T-helper 9 cell (primary cell): ENCODE measurements around the gene KRT78.
"Not testable (repeated sequence)": the region's sequence is repeated elsewhere in the genome, so short reads cannot be mapped to it uniquely, and the experiment has no call there.

Experiments used
- DNase-seq: peaks from one replicate; pipeline ENCODE4 v3.0.0-alpha.2; 2020
- total RNA-seq, 2 donors: gene quantifications; one replicate each; lab custom pipeline; 2026; lab: John Stamatoyannopoulos, UW

The KRT78 gene
- 0 reads per million in 2 donors for total RNA-seq

- DNase-seq = no peak
Observed at GRCh38 chr12:52848661-52849255, at the start of gene KRT78. Gene KRT78, minus strand, starts transcription at chr12:52848994. Its CDS starts 64 bp downstream, at chr12:52848930.

GRCh38 chr12:52896190-52897100, 47.7 kb upstream of the KRT78 start:
- DNase-seq = no peak

DNA sequence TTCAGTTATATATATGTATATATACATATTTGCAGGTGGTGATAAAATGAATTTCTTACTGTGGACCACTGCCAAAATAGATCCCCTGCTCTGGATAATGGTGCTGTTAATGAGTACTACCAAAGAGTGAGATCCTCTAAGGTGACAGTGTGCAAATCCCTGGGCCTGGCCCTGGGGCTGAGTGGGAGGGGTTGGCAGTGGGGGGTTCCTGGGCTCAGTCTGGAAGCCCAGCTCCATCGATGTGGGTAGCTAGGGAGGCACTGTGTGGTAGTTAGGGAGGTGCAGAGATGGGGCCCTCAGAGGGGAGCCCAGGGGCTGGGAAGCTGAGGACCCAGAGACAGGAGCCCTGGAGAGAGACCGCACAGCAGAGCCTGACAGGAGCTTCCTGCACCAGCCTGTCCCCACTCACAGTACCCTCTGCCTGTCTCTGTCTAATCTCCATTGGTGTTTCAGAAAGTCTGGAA, 47.0 kb upstream of the KRT78 start:
- no peak for DNase-seq

DNA sequence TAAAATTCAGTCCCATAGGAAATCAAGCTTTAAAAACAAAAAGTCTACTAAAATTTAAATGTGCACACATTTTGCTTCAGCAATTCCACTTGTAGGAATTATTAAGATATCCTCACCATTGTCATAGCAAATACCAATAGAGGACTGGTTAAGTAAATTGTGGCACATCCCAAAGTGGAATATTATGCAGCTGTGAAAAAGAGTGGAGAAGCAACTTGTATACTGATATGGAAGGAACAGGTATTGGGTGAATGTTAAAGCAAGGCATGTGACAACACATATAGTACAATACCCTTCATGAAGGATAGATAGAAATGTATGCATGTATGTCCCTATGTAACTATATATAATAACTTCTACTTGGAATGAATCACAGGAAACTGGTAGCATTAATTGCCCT, 44.2 kb upstream of the KRT78 start:
- DNase-seq = no peak

DNA sequence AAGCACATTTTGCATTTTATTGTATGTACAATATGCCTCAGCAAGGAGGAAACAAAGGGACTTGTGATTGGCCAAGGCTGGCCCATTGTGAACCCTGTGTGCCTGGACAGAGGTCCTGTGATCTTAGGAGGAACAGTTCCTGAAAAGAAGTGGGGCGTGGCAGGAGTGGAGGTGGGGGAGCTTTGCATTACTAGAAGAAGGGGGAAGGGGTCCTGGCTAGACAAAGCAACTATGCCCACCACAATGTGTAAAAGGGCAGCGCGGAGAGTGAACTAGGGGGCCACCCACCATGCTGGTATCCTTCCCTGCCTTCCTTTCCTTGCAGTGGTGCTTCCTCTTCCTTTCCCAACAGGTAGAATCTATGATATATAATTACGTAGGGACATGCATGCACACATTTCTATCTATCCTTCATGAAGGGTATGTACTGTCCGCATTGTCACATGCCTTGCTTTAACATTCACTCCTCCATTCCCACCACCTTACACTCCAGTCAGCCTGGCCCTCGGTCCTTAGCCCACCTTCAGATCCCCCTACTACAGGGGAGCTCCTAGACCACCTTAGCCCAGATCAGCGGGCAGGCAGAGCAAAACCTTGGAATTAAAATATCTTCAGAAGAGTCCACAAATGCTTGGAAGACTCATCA, 43.5 kb upstream of the KRT78 start:
- no peak for DNase-seq

- no peak for DNase-seq
Observed at GRCh38 chr12:52891044-52891443, 42.2 kb upstream of the KRT78 start.

GRCh38 chr12:52890417-52890816, 41.6 kb upstream of the KRT78 start:
- no peak for DNase-seq

DNA sequence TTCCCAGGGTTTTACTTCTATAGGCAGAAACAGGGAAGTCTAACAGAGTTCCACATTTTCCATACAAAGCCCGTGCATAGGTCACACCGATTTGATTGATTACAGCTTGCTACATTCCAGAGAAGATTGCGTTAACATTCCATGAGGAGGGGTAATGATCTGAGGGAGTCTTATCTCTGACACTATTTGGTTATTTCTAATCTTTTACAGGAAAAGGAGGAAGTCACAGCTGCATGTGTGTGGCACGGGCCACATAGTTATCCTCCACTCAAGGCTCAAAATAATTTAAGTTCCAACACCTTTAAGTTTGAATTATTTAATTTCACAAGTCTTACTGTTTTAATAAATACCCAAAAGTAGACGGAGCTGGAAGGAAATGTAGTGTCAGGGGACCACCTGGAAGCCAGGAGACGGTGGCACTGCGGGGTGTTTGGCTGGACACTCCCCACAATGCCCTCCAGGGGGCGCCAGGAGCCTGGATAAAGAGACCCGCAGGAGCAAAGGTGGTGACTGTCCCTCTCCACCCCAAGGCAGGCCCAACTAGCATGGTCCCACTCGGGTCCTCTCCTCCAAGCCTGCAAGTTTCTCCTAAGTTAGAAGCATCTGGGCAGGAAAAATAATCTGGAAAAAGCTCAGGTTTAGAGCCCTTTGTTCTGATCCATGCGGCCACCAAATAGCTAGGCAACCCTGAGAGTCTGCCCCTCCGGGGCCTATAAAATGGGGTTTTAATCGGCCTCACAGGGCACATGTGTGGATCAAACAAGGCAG, 35.9 kb upstream of the KRT78 start:
- peak; percentile 72 for DNase-seq

DNA sequence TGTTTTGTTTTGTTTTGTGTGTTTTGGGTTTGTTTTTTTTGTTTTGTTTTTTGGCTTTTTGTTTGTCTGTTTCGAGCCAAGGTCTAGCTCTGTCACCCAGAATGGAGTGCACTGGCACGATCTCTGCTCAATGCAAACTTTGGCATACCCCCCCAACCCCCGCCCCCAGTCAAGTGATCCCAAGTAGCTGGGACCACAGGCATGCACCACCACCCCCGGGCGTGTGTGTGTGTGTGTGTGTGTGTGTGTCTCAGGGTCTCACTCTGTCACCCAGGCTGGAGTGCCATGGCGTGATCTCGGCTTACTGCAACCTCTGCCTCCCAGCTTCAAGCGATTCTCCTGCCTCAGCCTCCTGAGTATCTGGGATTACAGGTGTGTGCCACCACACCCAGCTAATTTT, 31.7 kb upstream of the KRT78 start:
- not testable (repeated sequence) for DNase-seq

- DNase-seq = peak; percentile 51
Observed at GRCh38 chr12:52879394-52880351, 30.9 kb upstream of the KRT78 start.

DNA sequence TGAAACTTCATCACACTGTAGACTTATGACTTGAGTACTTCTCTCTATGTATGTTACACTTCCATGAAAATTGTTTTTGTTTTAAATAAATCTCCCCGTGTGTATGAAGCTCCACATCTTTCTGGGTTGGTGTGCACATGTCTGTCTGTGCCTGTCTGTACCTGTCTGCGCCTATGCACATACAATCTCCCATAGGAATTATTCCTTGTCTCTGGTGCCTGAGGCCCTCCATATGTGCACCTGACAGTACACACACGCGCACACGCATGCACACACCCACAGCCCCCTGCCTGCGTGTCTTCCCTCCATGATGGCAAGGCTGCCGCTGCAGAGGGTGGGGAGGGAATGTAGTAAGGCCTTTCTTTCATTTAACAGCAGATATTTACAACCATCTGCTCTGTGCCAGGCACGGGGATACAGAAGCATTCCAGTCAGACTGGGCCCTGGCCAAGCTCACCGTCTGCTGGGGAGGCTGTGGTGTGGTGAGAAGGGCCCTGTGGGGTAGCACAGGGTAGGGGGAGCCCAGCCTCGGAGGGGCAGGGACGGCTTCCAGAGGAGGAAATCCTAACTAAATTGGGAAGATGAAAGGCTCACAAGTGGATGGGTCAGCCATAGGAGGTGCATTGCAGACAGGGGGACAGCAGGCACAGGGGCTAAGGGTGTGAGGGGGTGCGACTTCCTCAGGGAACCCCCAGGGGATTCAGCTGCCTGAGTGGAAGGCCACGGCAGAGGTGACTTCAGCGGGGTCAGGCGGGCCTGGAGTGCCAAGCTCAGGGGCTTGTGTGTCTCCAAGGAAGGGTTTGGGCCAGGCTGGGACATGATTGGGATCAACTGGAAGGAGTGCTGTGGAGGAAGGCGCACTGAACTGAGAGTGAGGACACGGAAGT, 30.0 kb upstream of the KRT78 start:
- no peak for DNase-seq

GRCh38 chr12:52877242-52877641, 28.4 kb upstream of the KRT78 start:
- no peak for DNase-seq

GRCh38 chr12:52876372-52876771, 27.6 kb upstream of the KRT78 start:
- DNase-seq = no peak

DNA sequence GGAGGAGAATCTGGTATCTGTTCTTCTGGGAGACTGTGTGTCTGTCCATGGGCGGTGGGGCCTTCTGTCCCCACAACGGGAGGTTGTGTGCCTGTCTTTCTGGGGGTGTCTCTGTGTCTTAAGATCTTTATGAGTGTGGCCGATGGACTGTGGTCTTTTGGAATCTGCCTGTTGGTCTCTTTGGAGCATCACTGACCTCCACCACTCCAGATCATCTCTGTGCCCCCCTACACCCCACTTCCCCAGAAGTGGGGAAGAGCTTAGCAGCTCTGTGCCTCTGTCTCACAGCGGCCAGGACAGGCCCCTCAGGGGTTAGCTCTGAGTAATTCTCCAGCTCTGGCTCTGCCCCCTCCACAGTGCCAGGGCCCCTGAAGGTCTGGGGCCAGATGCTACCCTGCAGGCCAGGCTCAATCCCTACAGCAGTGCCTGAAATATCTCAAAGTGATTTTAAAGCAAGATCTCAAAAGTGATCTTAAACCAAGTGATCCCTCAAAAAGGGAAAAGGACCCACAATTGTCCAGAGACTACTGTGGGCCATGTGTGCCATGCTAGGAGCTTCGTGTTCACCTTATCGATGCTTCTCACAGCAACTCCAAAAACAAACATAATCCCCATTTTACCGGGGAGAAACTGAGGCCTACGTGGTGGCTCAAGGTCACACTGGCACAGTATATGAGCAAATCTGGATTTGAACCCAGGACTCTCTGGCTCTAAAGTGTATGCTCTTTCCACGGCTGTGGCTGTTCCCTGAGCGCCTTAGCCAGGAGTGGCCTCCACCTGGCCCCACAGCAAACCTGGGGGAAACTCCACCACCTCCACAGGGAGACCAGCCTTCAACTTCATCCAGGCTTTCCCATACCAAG, 26.0 kb upstream of the KRT78 start:
- no peak for DNase-seq

GRCh38 chr12:52873832-52874572, 25.2 kb upstream of the KRT78 start:
- peak; percentile 28 for DNase-seq

DNA sequence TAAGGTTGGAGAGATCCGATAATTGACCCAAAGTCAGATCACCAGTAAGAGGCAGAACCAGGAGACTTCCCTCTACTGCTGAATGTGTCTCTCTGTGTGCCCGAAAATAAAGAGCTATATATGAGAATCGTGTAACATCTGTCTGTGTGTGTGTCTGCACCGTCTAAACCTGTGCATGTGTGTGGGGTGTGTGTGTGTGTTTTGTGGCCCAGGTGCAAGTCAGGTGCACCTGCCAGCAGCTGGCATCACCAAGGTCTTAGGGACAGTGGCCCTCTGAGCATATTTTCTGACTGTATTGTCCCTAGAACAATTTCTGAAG, 24.7 kb upstream of the KRT78 start:
- no peak for DNase-seq

GRCh38 chr12:52872644-52873389, 24.0 kb upstream of the KRT78 start:
- DNase-seq = no peak
